NT2/D1 (cell line): ENCODE measurements around the gene SH3BP4.
A peak's percentile ranks its signal among the peaks of the same experiment; 100 is the strongest.

Experiments
- DNase-seq: peaks from one replicate; pipeline ENCODE4 v3.0.0-alpha.2; 2011; ENCODE audit warnings: low read depth, low spot score
- H3K27me3 ChIP-seq: 2 replicates; pipeline ENCODE4 v1.6.0; 2011; ENCODE audit warnings: mild to moderate bottlenecking; ENCODE audit not compliant: insufficient read length, insufficient read depth
- H3K36me3 ChIP-seq: 2 replicates; pipeline ENCODE4 v1.6.1; 2011; ENCODE audit warnings: mild to moderate bottlenecking, low read length, mixed read lengths; ENCODE audit not compliant: insufficient read depth, insufficient read length
- H3K4me1 ChIP-seq: 2 replicates; pipeline ENCODE4 v1.5.1; 2011; ENCODE audit not compliant: insufficient read depth, insufficient read length
- H3K4me3 ChIP-seq: 2 replicates; pipeline ENCODE4 v1.5.1; 2011; ENCODE audit warnings: low read depth; ENCODE audit not compliant: insufficient read length
- H3K9ac ChIP-seq: 2 replicates; pipeline ENCODE4 v1.6.0; 2011; ENCODE audit warnings: low read depth; ENCODE audit not compliant: insufficient read length
- H3K9me3 ChIP-seq: 2 replicates; pipeline ENCODE4 v1.5.1; 2011; ENCODE audit warnings: mild to moderate bottlenecking, low read length; ENCODE audit not compliant: insufficient read depth
- SUZ12 ChIP-seq: IDR thresholded peaks from 2 replicates; pipeline ENCODE4 v1.6.1; 2011; ENCODE audit not compliant: insufficient read length, insufficient read depth; ENCODE audit errors: extremely low read depth
- YY1 ChIP-seq: IDR thresholded peaks from 2 replicates; pipeline ENCODE4 v1.6.1; 2011; ENCODE audit not compliant: insufficient read length, insufficient read depth
- ZNF274 ChIP-seq: IDR thresholded peaks from 2 replicates; pipeline ENCODE4 v1.6.1; 2011; ENCODE audit warnings: mild to moderate bottlenecking, low read depth, low read length

The SH3BP4 gene

GRCh38 chr2:235004329-235004903 is 52.6 kb downstream of the SH3BP4 start:
- H3K9me3 ChIP-seq: no peaks in the 10 kb centered on the region
- peaks cover 99% of the 10 kb centered on the region for H3K36me3 ChIP-seq
- TF ChIP-seq ZNF274 (no peak), SUZ12 (no peak), YY1 (no peak)
- H3K9ac ChIP-seq: no peak overlapping the region
- DNase-seq: no peak
- peaks cover 23% of the 10 kb centered on the region for H3K4me1 ChIP-seq
- H3K4me3 ChIP-seq: no peak overlapping the region
- no peaks in the 10 kb centered on the region for H3K27me3 ChIP-seq

GRCh38 chr2:235005023-235005422 is 53.2 kb downstream of the SH3BP4 start:
- H3K27me3 ChIP-seq: no peaks in the 10 kb centered on the region
- TF ChIP-seq YY1 (no peak), SUZ12 (no peak), ZNF274 (no peak)
- H3K36me3 ChIP-seq: peaks cover 99% of the 10 kb centered on the region
- H3K4me3 ChIP-seq: no peak overlapping the region
- peak overlapping the region; percentile 34 for H3K9ac ChIP-seq
- no peaks in the 10 kb centered on the region; the same call in 1 of the 2 replicates for H3K9me3 ChIP-seq
- DNase-seq: no peak
- peaks cover 21% of the 10 kb centered on the region for H3K4me1 ChIP-seq

- no peak for TF ChIP-seq ZNF274
- TF ChIP-seq YY1: no peak
- TF ChIP-seq SUZ12: no peak
- peak; percentile 40 for DNase-seq
- no peak overlapping the region for H3K4me3 ChIP-seq
- H3K9me3 ChIP-seq: no peaks in the 10 kb centered on the region; the same call in 1 of the 2 replicates
- H3K9ac ChIP-seq: peak overlapping the region; percentile 45
- H3K36me3 ChIP-seq: peaks cover 97% of the 10 kb centered on the region
- H3K4me1 ChIP-seq: peaks cover 21% of the 10 kb centered on the region
- no peaks in the 10 kb centered on the region for H3K27me3 ChIP-seq
Observed at GRCh38 chr2:235005603-235006259, 53.9 kb downstream of the SH3BP4 start.

- Histone ChIP-seq H3K27me3 (no peaks in the 10 kb centered on the region), H3K4me1 (peaks cover 25% of the 10 kb centered on the region), H3K4me3 (no peak overlapping the region), H3K36me3 (peaks cover 90% of the 10 kb centered on the region), H3K9ac (peak overlapping the region; percentile 45), H3K9me3 (no peaks in the 10 kb centered on the region; the same call in 1 of the 2 replicates)
- TF ChIP-seq SUZ12 (no peak), YY1 (no peak), ZNF274 (no peak)
- no peak for DNase-seq
Observed at GRCh38 chr2:235006461-235006860, 54.6 kb downstream of the SH3BP4 start.

- TF ChIP-seq ZNF274: no peak
- no peak for TF ChIP-seq YY1
- no peak for TF ChIP-seq SUZ12
- Histone ChIP-seq H3K36me3 (peaks cover 90% of the 10 kb centered on the region), H3K9me3 (no peaks in the 10 kb centered on the region; the same call in 1 of the 2 replicates), H3K27me3 (no peaks in the 10 kb centered on the region), H3K9ac (no peak overlapping the region), H3K4me1 (peaks cover 26% of the 10 kb centered on the region), H3K4me3 (no peak overlapping the region)
- DNase-seq: no peak
Observed at GRCh38 chr2:235006986-235007385, 55.2 kb downstream of the SH3BP4 start.

GRCh38 chr2:235007664-235008457 is 56.0 kb downstream of the SH3BP4 start:
- peak overlapping the region; percentile 6 for H3K9ac ChIP-seq
- H3K27me3 ChIP-seq: no peaks in the 10 kb centered on the region
- H3K4me3 ChIP-seq: no peak overlapping the region
- H3K36me3 ChIP-seq: peaks cover 90% of the 10 kb centered on the region
- no peak for DNase-seq
- no peaks in the 10 kb centered on the region; the same call in 1 of the 2 replicates for H3K9me3 ChIP-seq
- H3K4me1 ChIP-seq: peaks cover 27% of the 10 kb centered on the region
- TF ChIP-seq SUZ12 (no peak), ZNF274 (no peak), YY1 (no peak)
